Measurements from ENCODE around the gene NEUROD6. TPM values are rescaled to one million over a fixed set of nuclear protein-coding genes. Genes with fewer than 3 reads are reported as not detected.

The NEUROD6 gene
- total RNA-seq, 2 experiments from 2014 or later, result not detected

DNA sequence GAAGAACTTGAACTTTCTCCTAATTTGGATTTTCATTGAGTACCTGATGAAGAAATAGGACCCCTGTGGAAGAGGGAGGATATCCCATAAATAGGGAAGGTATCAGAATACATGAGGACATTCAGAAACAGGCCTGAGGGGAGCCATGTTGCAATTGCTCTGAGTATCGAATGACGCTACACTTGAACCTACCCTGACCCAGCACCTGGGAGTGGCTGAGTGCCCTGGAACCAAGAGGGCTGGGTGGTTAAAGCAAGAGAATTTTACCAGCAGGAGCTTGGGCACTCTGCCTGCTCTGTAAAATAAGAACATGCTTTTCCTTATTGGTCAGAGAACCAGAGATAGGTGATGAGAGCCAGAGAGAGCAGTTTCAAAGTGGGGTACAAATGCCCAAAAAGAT, 7.2 kb downstream of the NEUROD6 start:
- Mint-ChIP-seq H3K9me3 (peaks cover 7% of the 10 kb centered on the region), H3K27me3 (peaks cover 20% of the 10 kb centered on the region), H3K4me1 (ENCODE audit: low read depth) (no peaks in the 10 kb centered on the region), H3K36me3 (ENCODE audit: low read depth) (no peaks in the 10 kb centered on the region), H3K27ac (no peak overlapping the region), H3K4me3 (no peak overlapping the region)
- H3K4me1 ChIP-seq (ENCODE audit: insufficient read depth, low read length), result no peaks in the 10 kb centered on the region
- no peak for ATAC-seq (ENCODE audit: poor library complexity)
- DNase-seq, result no peak
- peaks cover 0 to 14% of the 10 kb centered on the region in 2 experiments for H3K9me3 ChIP-seq (ENCODE audit: control insufficient read depth in 1 of 2, insufficient read depth in 1 of 2, low read length in 2 of 2)
- no peak overlapping the region for H3K27ac ChIP-seq (ENCODE audit: low read depth in 1 of 2, low read length in 2 of 2)
- no peak overlapping the region for H3K4me3 ChIP-seq (ENCODE audit: low read length)
- CTCF ChIA-PET, result no interaction called here
- H3K27me3 ChIP-seq (ENCODE audit: control insufficient read depth in 1 of 2, insufficient read depth in 2 of 2, low read length in 2 of 2), result peaks cover 7 to 16% of the 10 kb centered on the region in 2 experiments
- H3K36me3 ChIP-seq (ENCODE audit: insufficient read depth, low read length), result no peaks in the 10 kb centered on the region
- intact Hi-C loops (cut with DNase I, micrococcal nuclease), result no loop called here
- POLR2A ChIA-PET, result no interaction called here
- TF ChIP-seq, protein P1, sequence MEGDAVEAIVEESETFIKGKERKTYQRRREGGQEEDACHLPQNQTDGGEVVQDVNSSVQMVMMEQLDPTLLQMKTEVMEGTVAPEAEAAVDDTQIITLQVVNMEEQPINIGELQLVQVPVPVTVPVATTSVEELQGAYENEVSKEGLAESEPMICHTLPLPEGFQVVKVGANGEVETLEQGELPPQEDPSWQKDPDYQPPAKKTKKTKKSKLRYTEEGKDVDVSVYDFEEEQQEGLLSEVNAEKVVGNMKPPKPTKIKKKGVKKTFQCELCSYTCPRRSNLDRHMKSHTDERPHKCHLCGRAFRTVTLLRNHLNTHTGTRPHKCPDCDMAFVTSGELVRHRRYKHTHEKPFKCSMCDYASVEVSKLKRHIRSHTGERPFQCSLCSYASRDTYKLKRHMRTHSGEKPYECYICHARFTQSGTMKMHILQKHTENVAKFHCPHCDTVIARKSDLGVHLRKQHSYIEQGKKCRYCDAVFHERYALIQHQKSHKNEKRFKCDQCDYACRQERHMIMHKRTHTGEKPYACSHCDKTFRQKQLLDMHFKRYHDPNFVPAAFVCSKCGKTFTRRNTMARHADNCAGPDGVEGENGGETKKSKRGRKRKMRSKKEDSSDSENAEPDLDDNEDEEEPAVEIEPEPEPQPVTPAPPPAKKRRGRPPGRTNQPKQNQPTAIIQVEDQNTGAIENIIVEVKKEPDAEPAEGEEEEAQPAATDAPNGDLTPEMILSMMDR (IDR thresholded peaks at IDR 0.05), result no peak

- CTCF ChIA-PET, result no interaction called here
- H3K4me3 Mint-ChIP-seq, result no peak overlapping the region
- no peak overlapping the region for H3K27ac ChIP-seq (ENCODE audit: low read depth in 1 of 2, low read length in 2 of 2)
- intact Hi-C loops (cut with DNase I, micrococcal nuclease), result no loop called here
- TF ChIP-seq, protein P1 (IDR thresholded peaks at IDR 0.05), result no peak
- peaks cover 14% of the 10 kb centered on the region for H3K9me3 Mint-ChIP-seq
- no peaks in the 10 kb centered on the region for H3K4me1 Mint-ChIP-seq (ENCODE audit: low read depth)
- H3K4me3 ChIP-seq (ENCODE audit: low read length), result no peak overlapping the region
- no peak overlapping the region for H3K27ac Mint-ChIP-seq
- no peaks in the 10 kb centered on the region for H3K4me1 ChIP-seq (ENCODE audit: insufficient read depth, low read length)
- POLR2A ChIA-PET, result no interaction called here
- no peaks in the 10 kb centered on the region for H3K36me3 ChIP-seq (ENCODE audit: insufficient read depth, low read length)
- no peaks in the 10 kb centered on the region for H3K36me3 Mint-ChIP-seq (ENCODE audit: low read depth)
- DNase-seq (no peak), ATAC-seq (ENCODE audit: poor library complexity) (no peak)
- H3K27me3 Mint-ChIP-seq, result no peaks in the 10 kb centered on the region
- no peaks in the 10 kb centered on the region for H3K27me3 ChIP-seq (ENCODE audit: control insufficient read depth in 1 of 2, insufficient read depth in 2 of 2, low read length in 2 of 2)
- H3K9me3 ChIP-seq (ENCODE audit: control insufficient read depth in 1 of 2, insufficient read depth in 1 of 2, low read length in 2 of 2), result no peaks in the 10 kb centered on the region
Measured at GRCh38 chr7:31327071-31327470, 13.5 kb downstream of the NEUROD6 start.

GRCh38 chr7:31326416-31326815, 14.1 kb downstream of the NEUROD6 start:
- DNase-seq (no peak), ATAC-seq (ENCODE audit: poor library complexity) (no peak)
- H3K27ac ChIP-seq (ENCODE audit: low read depth in 1 of 2, low read length in 2 of 2), result no peak overlapping the region
- H3K27ac Mint-ChIP-seq, result no peak overlapping the region
- ChIA-PET CTCF (no interaction called here), POLR2A (no interaction called here)
- H3K9me3 ChIP-seq (ENCODE audit: control insufficient read depth in 1 of 2, insufficient read depth in 1 of 2, low read length in 2 of 2), result no peaks in the 10 kb centered on the region
- TF ChIP-seq, protein P1 (IDR thresholded peaks at IDR 0.05), result no peak
- H3K27me3 Mint-ChIP-seq, result no peaks in the 10 kb centered on the region
- no peak overlapping the region for H3K4me3 Mint-ChIP-seq
- no peaks in the 10 kb centered on the region for H3K4me1 Mint-ChIP-seq (ENCODE audit: low read depth)
- H3K36me3 Mint-ChIP-seq (ENCODE audit: low read depth), result no peaks in the 10 kb centered on the region
- intact Hi-C loops (cut with DNase I, micrococcal nuclease), result no loop called here
- H3K27me3 ChIP-seq (ENCODE audit: control insufficient read depth in 1 of 2, insufficient read depth in 2 of 2, low read length in 2 of 2), result no peaks in the 10 kb centered on the region
- H3K36me3 ChIP-seq (ENCODE audit: insufficient read depth, low read length), result no peaks in the 10 kb centered on the region
- no peak overlapping the region for H3K4me3 ChIP-seq (ENCODE audit: low read length)
- no peaks in the 10 kb centered on the region for H3K4me1 ChIP-seq (ENCODE audit: insufficient read depth, low read length)
- peaks cover 14% of the 10 kb centered on the region for H3K9me3 Mint-ChIP-seq

Data from CD4-positive, alpha-beta T cell (primary cell).